ENCODE results near the gene DAPL1.

DNA sequence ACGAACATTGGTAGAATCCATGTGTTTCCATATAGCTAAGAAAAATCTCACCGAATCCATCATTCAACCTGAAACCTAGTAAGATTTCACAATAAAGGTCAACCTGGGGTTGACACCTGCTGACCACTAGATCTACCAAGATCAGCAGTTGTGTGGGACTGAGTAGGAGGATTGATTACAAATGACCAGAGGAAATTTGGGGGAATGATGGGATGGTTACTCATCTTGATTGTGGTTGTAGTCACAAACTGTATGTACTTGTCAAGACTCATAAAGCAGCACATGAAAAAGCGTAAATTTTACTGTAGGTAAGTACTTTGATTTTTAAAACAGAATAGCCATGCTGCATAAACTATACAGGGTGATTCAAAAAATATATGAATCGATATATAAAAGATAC lies 14.7 kb downstream of the DAPL1 start:
- TF ChIP-seq, protein P1, sequence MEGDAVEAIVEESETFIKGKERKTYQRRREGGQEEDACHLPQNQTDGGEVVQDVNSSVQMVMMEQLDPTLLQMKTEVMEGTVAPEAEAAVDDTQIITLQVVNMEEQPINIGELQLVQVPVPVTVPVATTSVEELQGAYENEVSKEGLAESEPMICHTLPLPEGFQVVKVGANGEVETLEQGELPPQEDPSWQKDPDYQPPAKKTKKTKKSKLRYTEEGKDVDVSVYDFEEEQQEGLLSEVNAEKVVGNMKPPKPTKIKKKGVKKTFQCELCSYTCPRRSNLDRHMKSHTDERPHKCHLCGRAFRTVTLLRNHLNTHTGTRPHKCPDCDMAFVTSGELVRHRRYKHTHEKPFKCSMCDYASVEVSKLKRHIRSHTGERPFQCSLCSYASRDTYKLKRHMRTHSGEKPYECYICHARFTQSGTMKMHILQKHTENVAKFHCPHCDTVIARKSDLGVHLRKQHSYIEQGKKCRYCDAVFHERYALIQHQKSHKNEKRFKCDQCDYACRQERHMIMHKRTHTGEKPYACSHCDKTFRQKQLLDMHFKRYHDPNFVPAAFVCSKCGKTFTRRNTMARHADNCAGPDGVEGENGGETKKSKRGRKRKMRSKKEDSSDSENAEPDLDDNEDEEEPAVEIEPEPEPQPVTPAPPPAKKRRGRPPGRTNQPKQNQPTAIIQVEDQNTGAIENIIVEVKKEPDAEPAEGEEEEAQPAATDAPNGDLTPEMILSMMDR (IDR thresholded peaks at IDR 0.05): no peak
- TF ChIP-seq, protein P2, sequence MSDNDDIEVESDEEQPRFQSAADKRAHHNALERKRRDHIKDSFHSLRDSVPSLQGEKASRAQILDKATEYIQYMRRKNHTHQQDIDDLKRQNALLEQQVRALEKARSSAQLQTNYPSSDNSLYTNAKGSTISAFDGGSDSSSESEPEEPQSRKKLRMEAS (IDR thresholded peaks at IDR 0.05; ENCODE audit: low read depth): no peak
- TF ChIP-seq EP300 (IDR thresholded peaks at IDR 0.05; ENCODE audit: borderline replicate concordance in 1 of 2, low read depth in 1 of 2, low read length in 1 of 2) (no peak), JUND (IDR thresholded peaks at IDR 0.05) (no peak), RCOR1 (IDR thresholded peaks at IDR 0.05; ENCODE audit: low read length) (no peak), MEF2A (IDR thresholded peaks at IDR 0.05; ENCODE audit: borderline replicate concordance, low read depth) (no peak), POLR2AphosphoS5 (IDR thresholded peaks at IDR 0.05; ENCODE audit: low read depth, low read length) (no peak), MXI1 (IDR thresholded peaks at IDR 0.05; ENCODE audit: low read depth, low read length) (no peak)
